Body of pancreas (tissue), 4 donors: ENCODE results near the gene ITGAX. TPM values are rescaled to one million over a fixed set of nuclear protein-coding genes. Genes with fewer than 3 reads are reported as not detected.

Source experiments
- ATAC-seq: fragments of 150-250 bp; one replicate; pipeline ENCODE4 v1.9.1; 2016
- DNase-seq, 4 donors: peaks; one replicate each; pipeline ENCODE4 v3.0.0-alpha.2; 2019
- H3K27ac ChIP-seq, 4 donors: fragments of 200-600 bp; sonication (generic); 1 replicate in 3 of 4; 2 replicates in 1 of 4; pipeline versions ENCODE4 v1.5.1 to v1.6.1; 2016 to 2019; ENCODE audit warnings: mild to moderate bottlenecking in 1 of 4, mixed read lengths in 1 of 4, moderate library complexity in 1 of 4
- H3K27me3 ChIP-seq, 2 donors: fragments of 200-600 bp; sonication (generic); one replicate each; pipeline ENCODE4 v1.6.0; 2016; ENCODE audit warnings: mild to moderate bottlenecking in 1 of 2
- H3K36me3 ChIP-seq, 2 donors: fragments of 200-600 bp; sonication (generic); replicated peaks in 1 of 2; 2 replicates each; pipeline ENCODE4 v1.5.1; 2016; ENCODE audit warnings: low read depth in 2 of 2; ENCODE audit not compliant: insufficient read depth in 1 of 2
- H3K4me1 ChIP-seq: fragments of 200-600 bp; sonication (generic); one replicate; pipeline ENCODE4 v1.6.0; 2016
- H3K4me3 ChIP-seq, 2 donors: fragments of 200-600 bp; sonication (generic); 1 replicate in 1 of 2; 2 replicates in 1 of 2; pipeline ENCODE4 v1.5.1; 2016 to 2019
- H3K9me3 ChIP-seq, 3 donors: fragments of 200-600 bp; sonication (generic); 1 replicate in 2 of 3; 2 replicates in 1 of 3; pipeline ENCODE4 v1.5.1; 2016
- POLR2A ChIP-seq, 3 donors: fragments of 450-650 bp; IDR thresholded peaks; one replicate each; pipeline ENCODE4 v1.6.1; 2016; ENCODE audit warnings: antibody characterized with exemption in 3 of 3, mild to moderate bottlenecking in 2 of 3
- WGBS, 2 donors: methylation state at CpG; one replicate each; pipeline ENCODE4 v1.1.5; 2017; 5-methylcytosine and 5-hydroxymethylcytosine counted together
- intact Hi-C: fragments of 100-400 bp; cut with DNase I; formaldehyde crosslinking; loops from one replicate; pipeline ENCODE4 v1.15.1; 2023
- total RNA-seq, 2 donors: library from RNA; depleted of rRNA; stranded (reverse); fragments of >200 nt; gene quantifications; one replicate each; pipeline ENCODE4 v1.1.0, GENCODE V29; 2016
- TF ChIP-seq, protein P1 (sequence below), 7 experiments: fragments of 450-650 bp in 4 of 7; fragments of 200-600 bp in 3 of 7; sonication (generic) in 3 of 7; IDR thresholded peaks; one replicate each; pipeline ENCODE4 v1.5.1; 2016 to 2019; ENCODE audit warnings: antibody characterized with exemption in 7 of 7

ITGAX gene
- total RNA-seq, 2 donors from 2014 or later = 3.0 to 8.6 TPM

DNA sequence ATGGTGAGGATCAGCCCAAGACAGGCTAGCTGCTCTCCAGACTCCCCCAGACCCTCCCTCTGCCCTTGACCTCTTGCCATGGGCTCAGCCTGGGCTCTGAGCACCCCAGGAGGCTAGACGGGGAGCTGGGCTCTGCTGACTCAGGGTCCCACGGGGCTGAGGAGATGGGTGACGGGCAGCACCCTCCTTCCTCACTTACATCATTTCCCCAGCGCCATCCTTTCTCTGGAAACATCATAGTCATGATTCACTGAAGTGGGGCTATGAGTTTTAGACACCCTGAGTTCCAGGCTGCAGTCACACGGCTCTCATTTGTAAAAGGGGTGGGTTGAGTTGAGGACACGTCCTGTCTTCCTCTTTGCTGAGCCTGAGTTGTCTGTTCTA, 3.0 kb upstream of the ITGAX start:
- Histone ChIP-seq H3K4me3 (no peak overlapping the region), H3K27ac (peak overlapping the region in 1 of 4 donors; percentile 76), H3K36me3 (no peaks in the 10 kb centered on the region), H3K27me3 (no peaks in the 10 kb centered on the region), H3K9me3 (no peaks in the 10 kb centered on the region), H3K4me1 (no peaks in the 10 kb centered on the region)
- ATAC-seq = peak; percentile 18
- intact Hi-C loops = no loop called here
- DNase-seq = peak in 1 of 4 donors; percentile 58
- WGBS, 2 donors = 24 to 36% methylated on average over 5 to 6 of the region's 6 CpGs
- no peak for TF ChIP-seq POLR2A (IDR thresholded peaks at IDR 0.05)
- TF ChIP-seq, protein P1, sequence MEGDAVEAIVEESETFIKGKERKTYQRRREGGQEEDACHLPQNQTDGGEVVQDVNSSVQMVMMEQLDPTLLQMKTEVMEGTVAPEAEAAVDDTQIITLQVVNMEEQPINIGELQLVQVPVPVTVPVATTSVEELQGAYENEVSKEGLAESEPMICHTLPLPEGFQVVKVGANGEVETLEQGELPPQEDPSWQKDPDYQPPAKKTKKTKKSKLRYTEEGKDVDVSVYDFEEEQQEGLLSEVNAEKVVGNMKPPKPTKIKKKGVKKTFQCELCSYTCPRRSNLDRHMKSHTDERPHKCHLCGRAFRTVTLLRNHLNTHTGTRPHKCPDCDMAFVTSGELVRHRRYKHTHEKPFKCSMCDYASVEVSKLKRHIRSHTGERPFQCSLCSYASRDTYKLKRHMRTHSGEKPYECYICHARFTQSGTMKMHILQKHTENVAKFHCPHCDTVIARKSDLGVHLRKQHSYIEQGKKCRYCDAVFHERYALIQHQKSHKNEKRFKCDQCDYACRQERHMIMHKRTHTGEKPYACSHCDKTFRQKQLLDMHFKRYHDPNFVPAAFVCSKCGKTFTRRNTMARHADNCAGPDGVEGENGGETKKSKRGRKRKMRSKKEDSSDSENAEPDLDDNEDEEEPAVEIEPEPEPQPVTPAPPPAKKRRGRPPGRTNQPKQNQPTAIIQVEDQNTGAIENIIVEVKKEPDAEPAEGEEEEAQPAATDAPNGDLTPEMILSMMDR (IDR thresholded peaks at IDR 0.05) = no peak

DNA sequence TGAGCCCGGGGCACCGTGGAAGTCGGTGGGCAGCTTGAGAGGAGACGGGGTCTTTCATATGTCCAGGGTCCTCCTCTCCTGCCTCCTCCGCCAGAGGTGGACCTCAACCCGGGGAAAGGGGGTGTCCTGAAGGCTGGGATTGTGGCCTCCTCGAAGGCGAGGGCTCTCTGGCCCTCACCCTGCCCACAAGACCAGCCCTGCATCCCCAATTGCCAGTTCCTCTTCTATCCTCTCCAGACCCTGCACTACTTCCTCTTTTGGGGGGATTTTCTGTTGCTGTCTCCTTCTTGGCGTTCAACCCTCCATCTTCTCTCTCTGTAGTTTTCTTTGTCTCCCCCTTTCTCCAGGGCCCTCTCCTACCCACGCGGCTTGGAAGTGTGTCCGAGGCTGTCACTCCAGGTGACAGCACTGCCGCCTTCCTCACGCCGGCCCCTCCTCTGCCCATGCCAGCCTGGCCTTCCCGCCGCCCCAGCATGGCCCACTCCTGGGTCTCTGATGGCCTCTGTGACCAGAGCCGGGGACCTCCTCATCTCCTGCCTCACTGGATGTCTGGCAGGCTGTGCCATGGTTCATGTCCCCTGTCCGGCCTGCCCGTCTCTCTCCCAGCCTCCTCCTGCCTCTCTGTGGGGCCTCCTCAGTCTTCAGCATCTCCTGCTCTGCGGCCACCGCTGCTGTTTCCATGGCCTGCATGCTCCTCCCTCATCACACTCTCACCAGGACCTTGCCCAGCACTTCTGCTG, 2.4 kb upstream of the ITGAX start:
- Histone ChIP-seq H3K9me3 (no peaks in the 10 kb centered on the region), H3K36me3 (no peaks in the 10 kb centered on the region), H3K27me3 (no peaks in the 10 kb centered on the region), H3K4me1 (no peaks in the 10 kb centered on the region), H3K4me3 (no peak overlapping the region), H3K27ac (peak overlapping the region in 1 of 4 donors; percentile 76)
- DNase-seq = peak in 1 of 4 donors; percentile 57
- peak in 1 of 3 donors; percentile 29 for TF ChIP-seq POLR2A (IDR thresholded peaks at IDR 0.05)
- TF ChIP-seq, protein P1 (IDR thresholded peaks at IDR 0.05) = no peak
- ATAC-seq = no peak
- intact Hi-C loops = no loop called here
- 70 to 76% methylated on average over 22 of the region's 22 CpGs for WGBS, 2 donors

DNA sequence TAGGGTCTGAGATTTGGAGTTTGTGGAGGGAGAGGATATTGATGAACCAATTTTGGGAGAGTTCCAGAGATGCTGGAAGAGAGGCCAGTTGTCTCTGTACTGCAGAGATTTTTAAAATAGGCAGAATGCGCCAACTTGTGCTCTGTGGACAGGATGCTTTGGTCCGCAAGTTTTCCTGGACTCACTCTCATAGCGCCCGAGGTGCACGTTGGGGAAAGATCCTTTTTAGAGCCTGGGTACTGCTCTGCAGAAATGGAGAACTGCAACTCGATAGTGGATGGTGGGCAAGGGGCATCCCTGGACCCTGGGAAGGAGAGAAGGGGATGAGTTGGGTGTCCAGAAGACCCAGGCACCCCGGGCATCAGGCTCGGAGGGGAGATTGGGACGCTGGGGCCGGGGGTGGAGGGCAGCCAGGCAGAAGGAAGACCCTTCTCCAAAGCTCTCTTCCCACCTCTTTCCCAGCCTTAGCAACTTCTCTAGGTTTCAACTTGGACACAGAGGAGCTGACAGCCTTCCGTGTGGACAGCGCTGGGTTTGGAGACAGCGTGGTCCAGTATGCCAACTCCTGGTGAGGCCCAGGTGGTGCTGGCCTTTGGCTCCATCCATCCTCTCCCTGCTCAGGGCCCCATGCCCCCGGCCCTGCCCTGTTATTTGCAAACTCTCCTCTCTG, 590 bp downstream of the ITGAX start:
- H3K4me3 ChIP-seq = no peak overlapping the region
- WGBS, 2 donors = 64 to 71% methylated on average over 14 of the region's 14 CpGs

DNA sequence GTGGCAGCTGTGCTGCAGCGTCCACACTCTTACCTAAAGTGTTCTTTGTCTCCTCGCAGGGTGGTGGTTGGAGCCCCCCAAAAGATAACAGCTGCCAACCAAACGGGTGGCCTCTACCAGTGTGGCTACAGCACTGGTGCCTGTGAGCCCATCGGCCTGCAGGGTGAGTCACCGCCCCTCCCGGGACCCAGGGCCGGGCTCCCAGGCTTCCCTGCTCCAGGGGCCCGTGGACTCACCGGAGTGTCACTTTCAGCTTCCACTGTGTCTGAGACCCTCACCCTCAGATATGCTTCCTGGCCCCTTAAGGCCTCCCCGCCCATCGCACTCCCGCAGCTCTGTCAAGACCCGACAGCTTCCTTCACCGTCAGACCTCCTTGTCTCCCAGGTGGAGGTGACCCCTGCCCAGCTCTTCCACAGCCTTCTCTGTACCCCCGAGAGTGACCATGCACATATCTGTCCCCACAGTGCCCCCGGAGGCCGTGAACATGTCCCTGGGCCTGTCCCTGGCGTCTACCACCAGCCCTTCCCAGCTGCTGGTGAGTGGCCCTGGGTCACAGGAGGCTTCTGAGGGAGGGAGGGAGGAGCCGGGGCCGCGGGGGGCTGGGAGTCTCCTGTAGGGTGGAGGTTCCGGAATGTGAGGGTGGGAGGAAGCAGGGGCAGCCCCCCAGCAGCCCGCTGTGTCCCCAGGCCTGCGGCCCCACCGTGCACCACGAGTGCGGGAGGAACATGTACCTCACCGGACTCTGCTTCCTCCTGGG, 1.8 kb downstream of the ITGAX start:
- no peaks in the 10 kb centered on the region for H3K36me3 ChIP-seq
- ATAC-seq (no peak), DNase-seq (no peak)
- intact Hi-C loops = no loop called here
- no peaks in the 10 kb centered on the region for H3K9me3 ChIP-seq
- TF ChIP-seq, protein P1 (IDR thresholded peaks at IDR 0.05) = no peak
- TF ChIP-seq POLR2A (IDR thresholded peaks at IDR 0.05) = no peak
- no peaks in the 10 kb centered on the region for H3K4me1 ChIP-seq
- WGBS, 2 donors = 56 to 58% methylated on average over 7 to 25 of the region's 28 CpGs
- no peaks in the 10 kb centered on the region for H3K27me3 ChIP-seq
- no peak overlapping the region for H3K4me3 ChIP-seq
- no peak overlapping the region for H3K27ac ChIP-seq

More for the DNA sequence above, 590 bp downstream of the ITGAX start:
- H3K9me3 ChIP-seq = no peaks in the 10 kb centered on the region
- no peaks in the 10 kb centered on the region for H3K4me1 ChIP-seq
- no peaks in the 10 kb centered on the region for H3K36me3 ChIP-seq
- no peak for TF ChIP-seq POLR2A (IDR thresholded peaks at IDR 0.05)
- TF ChIP-seq, protein P1 (IDR thresholded peaks at IDR 0.05) = no peak
- DNase-seq = no peak
- ATAC-seq = no peak
- intact Hi-C loops = no loop called here
- peak overlapping the region in 1 of 4 donors; percentile 65 for H3K27ac ChIP-seq
- no peaks in the 10 kb centered on the region for H3K27me3 ChIP-seq
